Mucosa of rectum (tissue), 2 donors: ENCODE measurements around the gene DIP2A.

ENCODE experiments used
- H3K27ac ChIP-seq, 2 donors: one replicate each; pipeline ENCODE4 v1.7.0; 2013; ENCODE audit warnings: inconsistent platforms in 2 of 2, low read depth in 2 of 2, low read length in 2 of 2
- H3K27me3 ChIP-seq, 2 donors: one replicate each; pipeline ENCODE4 v1.7.0; 2013; ENCODE audit warnings: low read length in 2 of 2; ENCODE audit not compliant: control insufficient read depth in 2 of 2, insufficient read depth in 2 of 2
- H3K36me3 ChIP-seq, 2 donors: one replicate each; pipeline ENCODE4 v1.7.0; 2013; ENCODE audit warnings: low read length in 2 of 2; ENCODE audit not compliant: control insufficient read depth in 2 of 2, insufficient read depth in 2 of 2
- H3K4me1 ChIP-seq, 2 donors: one replicate each; pipeline ENCODE4 v1.7.0; 2013; ENCODE audit warnings: low read length in 2 of 2, mild to moderate bottlenecking in 1 of 2; ENCODE audit not compliant: control insufficient read depth in 2 of 2, insufficient read depth in 2 of 2
- H3K4me3 ChIP-seq, 2 donors: one replicate each; pipeline ENCODE4 v1.7.0; 2013; ENCODE audit warnings: low read length in 2 of 2
- H3K9ac ChIP-seq, 2 donors: one replicate each; pipeline ENCODE4 v1.7.0; 2013; ENCODE audit warnings: low read length in 2 of 2, low read depth in 1 of 2, mild to moderate bottlenecking in 1 of 2
- H3K9me3 ChIP-seq, 2 donors: one replicate each; pipeline ENCODE4 v1.7.0; 2013; ENCODE audit warnings: low read length in 2 of 2; ENCODE audit not compliant: control insufficient read depth in 2 of 2
- donor health status: healthy.
- donor health status: Normal muscosa, but diverticular disease.

DIP2A gene

GRCh38 chr21:46425041-46425440 lies 33.6 kb upstream of the DIP2A start:
- Histone ChIP-seq H3K9ac (no peak overlapping the region), H3K4me3 (no peak overlapping the region), H3K36me3 (peaks cover 24 to 25% of the 10 kb centered on the region in 2 donors), H3K27ac (peak overlapping the region in 1 of 2 donors; percentile 1), H3K27me3 (no peaks in the 10 kb centered on the region), H3K4me1 (peaks cover 0 to 2% of the 10 kb centered on the region in 2 donors), H3K9me3 (no peaks in the 10 kb centered on the region)

- Histone ChIP-seq H3K4me3 (no peak overlapping the region), H3K27me3 (no peaks in the 10 kb centered on the region), H3K4me1 (peaks cover 0 to 2% of the 10 kb centered on the region in 2 donors), H3K36me3 (peaks cover 26 to 28% of the 10 kb centered on the region in 2 donors), H3K9me3 (no peaks in the 10 kb centered on the region), H3K9ac (no peak overlapping the region), H3K27ac (no peak overlapping the region)
These were observed 33.1 kb upstream of the DIP2A start for GRCh38 chr21:46425571-46425970.

- Histone ChIP-seq H3K4me1 (peaks cover 0 to 2% of the 10 kb centered on the region in 2 donors), H3K4me3 (no peak overlapping the region), H3K9ac (no peak overlapping the region), H3K36me3 (peaks cover 25 to 30% of the 10 kb centered on the region in 2 donors), H3K9me3 (no peaks in the 10 kb centered on the region), H3K27me3 (no peaks in the 10 kb centered on the region), H3K27ac (no peak overlapping the region)
These were observed 32.2 kb upstream of the DIP2A start for GRCh38 chr21:46426313-46427046.

- Histone ChIP-seq H3K9me3 (no peaks in the 10 kb centered on the region), H3K36me3 (peaks cover 32 to 37% of the 10 kb centered on the region in 2 donors), H3K9ac (no peak overlapping the region), H3K27ac (no peak overlapping the region), H3K27me3 (no peaks in the 10 kb centered on the region), H3K4me3 (no peak overlapping the region), H3K4me1 (peaks cover 0 to 2% of the 10 kb centered on the region in 2 donors)
These were observed 31.2 kb upstream of the DIP2A start for GRCh38 chr21:46427516-46427915.

GRCh38 chr21:46428286-46428685 lies 30.4 kb upstream of the DIP2A start:
- no peak overlapping the region for H3K9ac ChIP-seq
- no peak overlapping the region for H3K27ac ChIP-seq
- H3K27me3 ChIP-seq = no peaks in the 10 kb centered on the region
- peaks cover 0 to 2% of the 10 kb centered on the region in 2 donors for H3K4me1 ChIP-seq
- H3K9me3 ChIP-seq = no peaks in the 10 kb centered on the region
- H3K36me3 ChIP-seq = peaks cover 32 to 35% of the 10 kb centered on the region in 2 donors
- H3K4me3 ChIP-seq = no peak overlapping the region

GRCh38 chr21:46428987-46429710 lies 29.5 kb upstream of the DIP2A start:
- H3K9me3 ChIP-seq = no peaks in the 10 kb centered on the region
- no peaks in the 10 kb centered on the region for H3K27me3 ChIP-seq
- no peak overlapping the region for H3K9ac ChIP-seq
- peaks cover 0 to under 1% of the 10 kb centered on the region in 2 donors for H3K4me1 ChIP-seq
- no peak overlapping the region for H3K4me3 ChIP-seq
- H3K27ac ChIP-seq = no peak overlapping the region
- H3K36me3 ChIP-seq = peaks cover 32 to 36% of the 10 kb centered on the region in 2 donors

GRCh38 chr21:46429754-46430681 lies 28.7 kb upstream of the DIP2A start:
- no peaks in the 10 kb centered on the region for H3K4me1 ChIP-seq
- H3K27me3 ChIP-seq = no peaks in the 10 kb centered on the region
- H3K27ac ChIP-seq = no peak overlapping the region
- no peaks in the 10 kb centered on the region for H3K9me3 ChIP-seq
- H3K36me3 ChIP-seq = peaks cover 36 to 40% of the 10 kb centered on the region in 2 donors
- H3K4me3 ChIP-seq = no peak overlapping the region
- H3K9ac ChIP-seq = no peak overlapping the region

GRCh38 chr21:46431448-46431847 lies 27.2 kb upstream of the DIP2A start:
- Histone ChIP-seq H3K36me3 (peaks cover 37 to 38% of the 10 kb centered on the region in 2 donors), H3K27me3 (no peaks in the 10 kb centered on the region), H3K9me3 (no peaks in the 10 kb centered on the region), H3K27ac (no peak overlapping the region), H3K9ac (no peak overlapping the region), H3K4me3 (no peak overlapping the region), H3K4me1 (no peaks in the 10 kb centered on the region)

- Histone ChIP-seq H3K27me3 (no peaks in the 10 kb centered on the region), H3K4me3 (no peak overlapping the region), H3K4me1 (no peaks in the 10 kb centered on the region), H3K9ac (no peak overlapping the region), H3K36me3 (peaks cover 40 to 44% of the 10 kb centered on the region in 2 donors), H3K9me3 (no peaks in the 10 kb centered on the region), H3K27ac (no peak overlapping the region)
These were observed 26.7 kb upstream of the DIP2A start for GRCh38 chr21:46431884-46432488.
